DLD1 (cell line): ENCODE data around the gene ANXA1.

Experiments
- in situ Hi-C: cut with HindIII; loops from 2 replicates; pipeline ENCODE4 v1.10.0; 2017; ENCODE audit warnings: low sequenced_read_pairs

Gene ANXA1

GRCh38 chr9:73167614-73168013, 15.9 kb downstream of the ANXA1 start:
- in situ Hi-C loops: no loop called here

- in situ Hi-C loops: no loop called here
Observed at GRCh38 chr9:73168298-73168934, 16.8 kb downstream of the ANXA1 start.

GRCh38 chr9:73170185-73170957, 18.7 kb downstream of the ANXA1 start:
- in situ Hi-C loops: no loop called here

- in situ Hi-C loops: no loop called here
Observed at GRCh38 chr9:73172901-73173215, 21.2 kb downstream of the ANXA1 start.

GRCh38 chr9:73173557-73174329, 22.1 kb downstream of the ANXA1 start:
- in situ Hi-C loops: no loop called here

GRCh38 chr9:73174330-73174980, 22.8 kb downstream of the ANXA1 start:
- in situ Hi-C loops: no loop called here

GRCh38 chr9:73176450-73176875, 24.8 kb downstream of the ANXA1 start:
- in situ Hi-C loops: loop anchor here (5.0 to 25.0 kb wide), 2 partner anchors 74 to 289 kb away; no protein-coding TSS in a partner anchor

GRCh38 chr9:73178044-73178443, 26.4 kb downstream of the ANXA1 start:
- in situ Hi-C loops: loop anchor here (5.0 to 25.0 kb wide), 2 partner anchors 76 to 291 kb away; no protein-coding TSS in a partner anchor

- in situ Hi-C loops: loop anchor here (5.0 to 25.0 kb wide), 2 partner anchors 77 to 292 kb away; no protein-coding TSS in a partner anchor
Observed at GRCh38 chr9:73179589-73179988, 27.9 kb downstream of the ANXA1 start.

GRCh38 chr9:73180403-73180802, 28.7 kb downstream of the ANXA1 start:
- in situ Hi-C loops: loop anchor here (25.0 kb wide), 1 partner anchor 293 kb away; no protein-coding TSS in a partner anchor

GRCh38 chr9:73182928-73183327, 31.3 kb downstream of the ANXA1 start:
- in situ Hi-C loops: loop anchor here (25.0 kb wide), 1 partner anchor 296 kb away; no protein-coding TSS in a partner anchor

GRCh38 chr9:73183428-73183827, 31.8 kb downstream of the ANXA1 start:
- in situ Hi-C loops: loop anchor here (25.0 kb wide), 1 partner anchor 296 kb away; no protein-coding TSS in a partner anchor

- in situ Hi-C loops: loop anchor here (25.0 kb wide), 1 partner anchor 297 kb away; no protein-coding TSS in a partner anchor
Observed at GRCh38 chr9:73183917-73184861, 32.5 kb downstream of the ANXA1 start.

- in situ Hi-C loops: loop anchor here (25.0 kb wide), 1 partner anchor 304 kb away; no protein-coding TSS in a partner anchor
Observed at GRCh38 chr9:73191109-73191508, 39.4 kb downstream of the ANXA1 start.

GRCh38 chr9:73194284-73194683, 42.6 kb downstream of the ANXA1 start:
- in situ Hi-C loops: loop anchor here (25.0 kb wide), 1 partner anchor 307 kb away; no protein-coding TSS in a partner anchor

GRCh38 chr9:73199448-73199847, 47.8 kb downstream of the ANXA1 start:
- in situ Hi-C loops: loop anchor here (25.0 kb wide), 1 partner anchor 312 kb away; no protein-coding TSS in a partner anchor

GRCh38 chr9:73199886-73200285, 48.2 kb downstream of the ANXA1 start:
- in situ Hi-C loops: loop anchor here (25.0 kb wide), 1 partner anchor 313 kb away; no protein-coding TSS in a partner anchor

- in situ Hi-C loops: no loop called here
Observed at GRCh38 chr9:73200694-73201452, 49.2 kb downstream of the ANXA1 start.

GRCh38 chr9:73202980-73203379, 51.3 kb downstream of the ANXA1 start:
- in situ Hi-C loops: no loop called here
